Heart left ventricle (tissue), 13 donors: Measurements from ENCODE around the gene RASD2.

Source experiments
- POLR2A ChIP-seq, 2 donors: fragments of 450-650 bp; IDR thresholded peaks; one replicate each; pipeline ENCODE4 v1.6.1; 2017; ENCODE audit warnings: antibody characterized with exemption in 2 of 2, mild to moderate bottlenecking in 2 of 2, moderate library complexity in 2 of 2
- TF ChIP-seq, protein P1 (sequence below), 12 donors: fragments of 200-600 bp; sonication (generic) in 4 of 12; IDR thresholded peaks; one replicate each; pipeline versions ENCODE4 v1.5.0 to v1.8.0; 2018 to 2022; ENCODE audit warnings: antibody characterized with exemption in 12 of 12, mild to moderate bottlenecking in 5 of 12
- donor health status: ischemic (EF 13 %, LVEDD 7.1; RV severe dilation, severe dysfunction).
- donor health status: DM: no; HTN: yes; CAD: no.
- donor health status: DM: no; HTN: no; CAD: no.
- donor health status: ischemic (EF 25% LVEDD 6.9; RV normal size, moderate dysfunction).
- donor health status: ischemic (EF 25% LVEDD 5.7; RV mildly dilated, moderate dysfunction).
- donor health status: ischemic (EF 35%, LVEDD 5.7; RV mildly dilated, moderate dysfunction).
- donor health status: nonischemic (EF 11% LVEDD 7.7; RV severe dilation, severe dysfunction).
- donor health status: DM: yes; HTN: yes; CAD: no.
- donor health status: PGD.
- donor health status: ischemic (EF 29% LVEDD 5.4; RV normal size, mild dysfunction).
- donor health status: nonischemic (EF 23%, LVEDD 6.1; RV moderate dilation, normal function).

DNA sequence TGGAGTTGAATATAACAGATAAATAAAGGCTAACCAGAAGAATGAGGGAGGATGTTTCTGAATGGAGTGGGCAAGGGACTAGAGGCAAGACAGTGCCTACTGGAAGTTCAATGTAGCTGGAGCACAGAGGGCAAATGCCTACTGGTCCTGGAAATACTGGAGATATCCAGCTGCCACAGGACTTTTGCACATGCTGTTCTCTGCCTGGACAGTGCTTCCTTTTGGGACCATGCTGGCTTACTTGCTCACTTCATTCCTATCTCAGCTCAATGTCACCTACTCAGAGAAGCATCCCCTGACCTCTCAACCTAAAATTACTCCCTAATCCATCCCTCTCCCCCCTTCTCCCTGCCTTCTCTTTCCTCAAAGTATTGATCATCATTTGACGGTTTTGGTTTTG, 20.2 kb downstream of the RASD2 start:
- TF ChIP-seq, protein P1, sequence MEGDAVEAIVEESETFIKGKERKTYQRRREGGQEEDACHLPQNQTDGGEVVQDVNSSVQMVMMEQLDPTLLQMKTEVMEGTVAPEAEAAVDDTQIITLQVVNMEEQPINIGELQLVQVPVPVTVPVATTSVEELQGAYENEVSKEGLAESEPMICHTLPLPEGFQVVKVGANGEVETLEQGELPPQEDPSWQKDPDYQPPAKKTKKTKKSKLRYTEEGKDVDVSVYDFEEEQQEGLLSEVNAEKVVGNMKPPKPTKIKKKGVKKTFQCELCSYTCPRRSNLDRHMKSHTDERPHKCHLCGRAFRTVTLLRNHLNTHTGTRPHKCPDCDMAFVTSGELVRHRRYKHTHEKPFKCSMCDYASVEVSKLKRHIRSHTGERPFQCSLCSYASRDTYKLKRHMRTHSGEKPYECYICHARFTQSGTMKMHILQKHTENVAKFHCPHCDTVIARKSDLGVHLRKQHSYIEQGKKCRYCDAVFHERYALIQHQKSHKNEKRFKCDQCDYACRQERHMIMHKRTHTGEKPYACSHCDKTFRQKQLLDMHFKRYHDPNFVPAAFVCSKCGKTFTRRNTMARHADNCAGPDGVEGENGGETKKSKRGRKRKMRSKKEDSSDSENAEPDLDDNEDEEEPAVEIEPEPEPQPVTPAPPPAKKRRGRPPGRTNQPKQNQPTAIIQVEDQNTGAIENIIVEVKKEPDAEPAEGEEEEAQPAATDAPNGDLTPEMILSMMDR (IDR thresholded peaks at IDR 0.05), result no peak
- no peak for TF ChIP-seq POLR2A (IDR thresholded peaks at IDR 0.05)
